Thyroid gland (tissue), 4 donors: Measurements from ENCODE around the gene XPNPEP1.

Source experiments
- POLR2A ChIP-seq, 2 donors: fragments of 450-650 bp; IDR thresholded peaks; one replicate each; pipeline ENCODE4 v1.6.1; 2017; ENCODE audit warnings: antibody characterized with exemption in 2 of 2, mild to moderate bottlenecking in 2 of 2, moderate library complexity in 1 of 2
- TF ChIP-seq, protein P1 (sequence below), 6 experiments: fragments of 200-600 bp in 3 of 6; fragments of 450-650 bp in 3 of 6; sonication (generic) in 3 of 6; IDR thresholded peaks; one replicate each; pipeline ENCODE4 v1.5.1; 2016 to 2019; ENCODE audit warnings: antibody characterized with exemption in 6 of 6, mild to moderate bottlenecking in 2 of 6, inconsistent platforms in 1 of 6, moderate library complexity in 1 of 6

DNA sequence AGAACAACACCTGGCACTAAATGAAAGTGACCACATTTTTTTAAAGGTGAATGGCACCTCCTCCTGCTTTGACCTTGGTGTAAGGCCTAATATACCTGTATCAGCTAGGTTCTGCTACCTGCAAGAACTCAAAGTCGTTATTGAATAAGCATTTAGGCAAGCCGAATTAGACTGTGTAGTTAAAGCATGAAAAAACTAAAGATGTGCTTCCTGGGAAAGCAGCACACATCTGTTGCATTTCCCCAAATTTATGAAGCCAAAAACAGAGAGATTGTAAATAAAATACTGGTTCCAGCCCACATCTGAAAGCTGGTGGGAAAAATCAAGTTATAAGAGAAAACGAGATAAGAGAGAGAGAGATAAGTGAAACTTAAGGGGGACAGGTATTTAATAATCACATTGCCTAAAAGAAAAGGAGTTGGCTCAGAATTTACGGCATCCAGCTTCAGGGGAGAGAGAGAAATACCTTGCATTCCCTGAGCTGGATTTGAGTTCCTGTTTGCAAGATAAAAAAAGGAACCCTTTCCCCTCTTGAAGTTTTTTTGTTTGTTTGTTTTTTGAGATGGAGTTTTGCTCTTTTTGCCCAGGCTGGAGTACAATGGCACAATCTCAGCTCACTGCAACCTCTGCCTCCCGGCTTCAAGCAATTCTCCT, 1.8 kb upstream of the XPNPEP1 start:
- TF ChIP-seq, protein P1, sequence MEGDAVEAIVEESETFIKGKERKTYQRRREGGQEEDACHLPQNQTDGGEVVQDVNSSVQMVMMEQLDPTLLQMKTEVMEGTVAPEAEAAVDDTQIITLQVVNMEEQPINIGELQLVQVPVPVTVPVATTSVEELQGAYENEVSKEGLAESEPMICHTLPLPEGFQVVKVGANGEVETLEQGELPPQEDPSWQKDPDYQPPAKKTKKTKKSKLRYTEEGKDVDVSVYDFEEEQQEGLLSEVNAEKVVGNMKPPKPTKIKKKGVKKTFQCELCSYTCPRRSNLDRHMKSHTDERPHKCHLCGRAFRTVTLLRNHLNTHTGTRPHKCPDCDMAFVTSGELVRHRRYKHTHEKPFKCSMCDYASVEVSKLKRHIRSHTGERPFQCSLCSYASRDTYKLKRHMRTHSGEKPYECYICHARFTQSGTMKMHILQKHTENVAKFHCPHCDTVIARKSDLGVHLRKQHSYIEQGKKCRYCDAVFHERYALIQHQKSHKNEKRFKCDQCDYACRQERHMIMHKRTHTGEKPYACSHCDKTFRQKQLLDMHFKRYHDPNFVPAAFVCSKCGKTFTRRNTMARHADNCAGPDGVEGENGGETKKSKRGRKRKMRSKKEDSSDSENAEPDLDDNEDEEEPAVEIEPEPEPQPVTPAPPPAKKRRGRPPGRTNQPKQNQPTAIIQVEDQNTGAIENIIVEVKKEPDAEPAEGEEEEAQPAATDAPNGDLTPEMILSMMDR (IDR thresholded peaks at IDR 0.05), result no peak
- TF ChIP-seq POLR2A (IDR thresholded peaks at IDR 0.05), result no peak
